ENCODE measurements around the gene TUBB6. TPM values are rescaled to one million over a fixed set of nuclear protein-coding genes. Genes with fewer than 3 reads are reported as not detected.

The TUBB6 gene
- total and polyA plus RNA-seq, 4 donors, result 57.8 to 157 (median 109) TPM

GRCh38 chr18:12373116-12373770 lies 65.2 kb downstream of the TUBB6 start:
- no peak for ATAC-seq (ENCODE audit: insufficient read depth, low FRiP score)
- DNase-seq, result peak in 1 of 3 donors; percentile 14

DNA sequence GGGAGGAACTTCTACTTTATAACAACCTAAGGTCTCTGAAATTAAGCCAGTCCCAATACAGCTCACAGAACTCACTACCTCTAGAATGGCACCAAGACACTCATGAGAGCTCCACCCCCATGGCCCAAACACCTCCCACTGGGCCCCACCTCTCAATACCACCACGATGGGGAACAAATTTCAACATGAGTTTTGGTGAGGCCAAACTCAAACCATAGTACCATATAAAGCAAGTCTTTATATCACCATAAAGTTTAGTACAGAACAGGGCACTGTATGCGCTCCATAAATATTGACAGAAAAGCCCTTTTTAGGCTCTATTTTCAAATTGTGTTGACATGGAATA lies 65.7 kb downstream of the TUBB6 start:
- no peak for TF ChIP-seq CTCF (IDR thresholded peaks at IDR 0.05; ENCODE audit: control extremely low read depth, extremely low read depth)
- Histone ChIP-seq H3K4me1 (ENCODE audit: control insufficient read depth in 5 of 5, insufficient read depth in 5 of 5, low read length in 5 of 5) (peaks cover 0 to 13% (median 11%) of the 10 kb centered on the region in 5 donors), H3K4me3 (no peak overlapping the region), H3K27ac (ENCODE audit: low read depth in 1 of 2, low read length in 1 of 2) (peak overlapping the region in 1 of 2 donors; percentile 27), H3K9ac (ENCODE audit: insufficient read depth in 1 of 2, low read length in 2 of 2) (no peak overlapping the region), H3K9me3 (ENCODE audit: control insufficient read depth in 4 of 4, insufficient read depth in 3 of 4, low read length in 3 of 4) (no peaks in the 10 kb centered on the region), H3K36me3 (ENCODE audit: control insufficient read depth in 4 of 4, insufficient read depth in 4 of 4, low read length in 4 of 4) (peaks cover 0 to 2% (median 0%) of the 10 kb centered on the region in 4 donors), H3K27me3 (ENCODE audit: control insufficient read depth in 3 of 3, insufficient read depth in 3 of 3, low read length in 2 of 3) (no peaks in the 10 kb centered on the region)
- ATAC-seq (ENCODE audit: insufficient read depth, low FRiP score), result no peak
- WGBS, 2 donors, result 52 to 65% methylated on average over 2 of the region's 2 CpGs
- no peak for DNase-seq

More at GRCh38 chr18:12373116-12373770, 65.2 kb downstream of the TUBB6 start:
- Histone ChIP-seq H3K27ac (ENCODE audit: low read depth in 1 of 2, low read length in 1 of 2) (peak overlapping the region in 1 of 2 donors; percentile 27), H3K4me3 (no peak overlapping the region), H3K27me3 (ENCODE audit: control insufficient read depth in 3 of 3, insufficient read depth in 3 of 3, low read length in 2 of 3) (no peaks in the 10 kb centered on the region), H3K9ac (ENCODE audit: insufficient read depth in 1 of 2, low read length in 2 of 2) (no peak overlapping the region), H3K4me1 (ENCODE audit: control insufficient read depth in 5 of 5, insufficient read depth in 5 of 5, low read length in 5 of 5) (peaks cover 0 to 13% (median 11%) of the 10 kb centered on the region in 5 donors), H3K9me3 (ENCODE audit: control insufficient read depth in 4 of 4, insufficient read depth in 3 of 4, low read length in 3 of 4) (no peaks in the 10 kb centered on the region), H3K36me3 (ENCODE audit: control insufficient read depth in 4 of 4, insufficient read depth in 4 of 4, low read length in 4 of 4) (peaks cover 0 to 2% (median under 1%) of the 10 kb centered on the region in 4 donors)
- WGBS, 2 donors, result 76 to 83% methylated on average over 4 of the region's 4 CpGs
- TF ChIP-seq CTCF (IDR thresholded peaks at IDR 0.05; ENCODE audit: control extremely low read depth, extremely low read depth), result no peak

GRCh38 chr18:12374401-12374800 lies 66.4 kb downstream of the TUBB6 start:
- H3K4me1 ChIP-seq (ENCODE audit: control insufficient read depth in 5 of 5, insufficient read depth in 5 of 5, low read length in 5 of 5), result peaks cover 0 to 13% (median 11%) of the 10 kb centered on the region in 5 donors

More at GRCh38 chr18:12374401-12374800, 66.4 kb downstream of the TUBB6 start:
- ATAC-seq (ENCODE audit: insufficient read depth, low FRiP score) (no peak), DNase-seq (no peak)
- Histone ChIP-seq H3K9ac (ENCODE audit: insufficient read depth in 1 of 2, low read length in 2 of 2) (no peak overlapping the region), H3K4me3 (no peak overlapping the region), H3K27me3 (ENCODE audit: control insufficient read depth in 3 of 3, insufficient read depth in 3 of 3, low read length in 2 of 3) (no peaks in the 10 kb centered on the region), H3K36me3 (ENCODE audit: control insufficient read depth in 4 of 4, insufficient read depth in 4 of 4, low read length in 4 of 4) (no peaks in the 10 kb centered on the region), H3K9me3 (ENCODE audit: control insufficient read depth in 4 of 4, insufficient read depth in 3 of 4, low read length in 3 of 4) (no peaks in the 10 kb centered on the region), H3K27ac (ENCODE audit: low read depth in 1 of 2, low read length in 1 of 2) (peak overlapping the region in 1 of 2 donors; percentile 27)
- 93 to 95% methylated on average over 6 of the region's 6 CpGs for WGBS, 2 donors
- TF ChIP-seq CTCF (IDR thresholded peaks at IDR 0.05; ENCODE audit: control extremely low read depth, extremely low read depth), result no peak

Small RNAs within 50 kb of the gene (small RNA-seq; reads per million reads assigned to genes)
- not detected for gene RNU6-170P (ENCODE audit: low replicate concordance)

Other genes starting within 250 kb of the TUBB6 start
- under 1 TPM; 0.06 to 0.09 TPM for gene ANKRD62, start 214.4 kb upstream of the TUBB6 start, total RNA-seq
- under 1 TPM in 1 of 2 donors, not detected in 1; 0.12 TPM for gene ANKRD62, start 214.4 kb upstream of the TUBB6 start, polyA plus RNA-seq
- 1 to 10 TPM in 1 of 2 donors, not detected in 1; 1.2 TPM for gene CIDEA, start 53.9 kb upstream of the TUBB6 start, total RNA-seq
- not detected for gene CIDEA, start 53.9 kb upstream of the TUBB6 start, polyA plus RNA-seq
- 10 to 100 TPM; 39.5 to 41.3 TPM for gene AFG3L2, start 69.0 kb downstream of the TUBB6 start, total RNA-seq
- gene AFG3L2, start 69.0 kb downstream of the TUBB6 start, polyA plus RNA-seq, result 10 to 100 TPM; 16.4 to 28.1 TPM
- gene PRELID3A, start 99.7 kb downstream of the TUBB6 start, total RNA-seq, result 1 to 10 TPM; 1.9 to 4.0 TPM
- gene PRELID3A, start 99.7 kb downstream of the TUBB6 start, polyA plus RNA-seq, result 1 to 10 TPM; 2.3 to 2.9 TPM

Data from lung (tissue), 13 donors.